Endothelial cell (in vitro differentiated cells): Measurements from ENCODE around the gene C1orf21. TPM values are rescaled to one million over a fixed set of nuclear protein-coding genes. Genes with fewer than 3 reads are reported as not detected.

ENCODE experiments used
- DNase-seq: peaks from one replicate; pipeline ENCODE4 v3.0.0; 2021; ENCODE audit warnings: low spot score
- H3K27ac Mint-ChIP-seq: one replicate; pipeline ENCODE4 v1.8.0; 2021; ENCODE audit warnings: mixed read lengths, inconsistent platforms; ENCODE audit not compliant: unreplicated experiment
- H3K27me3 Mint-ChIP-seq: one replicate; pipeline ENCODE4 v1.8.0; 2021; ENCODE audit warnings: mild to moderate bottlenecking, moderate library complexity, mixed read lengths, inconsistent platforms; ENCODE audit not compliant: unreplicated experiment
- H3K36me3 Mint-ChIP-seq: one replicate; pipeline ENCODE4 v1.8.0; 2021; ENCODE audit warnings: mild to moderate bottlenecking, low read depth, mixed read lengths, inconsistent platforms; ENCODE audit not compliant: unreplicated experiment
- H3K4me1 Mint-ChIP-seq: one replicate; pipeline ENCODE4 v1.8.0; 2021; ENCODE audit warnings: mild to moderate bottlenecking, mixed read lengths, inconsistent platforms; ENCODE audit not compliant: unreplicated experiment
- H3K4me3 Mint-ChIP-seq: one replicate; pipeline ENCODE4 v1.8.0; 2021; ENCODE audit warnings: mild to moderate bottlenecking, mixed read lengths, inconsistent platforms; ENCODE audit not compliant: unreplicated experiment
- H3K9me3 Mint-ChIP-seq: one replicate; pipeline ENCODE4 v1.8.0; 2021; ENCODE audit warnings: mixed read lengths, inconsistent platforms; ENCODE audit not compliant: unreplicated experiment
- total RNA-seq: library from RNA; stranded (reverse); fragmentation: NEBNext Ultra II Directional; extraction: Animal tissue kit (Norgen Biotek cat#: 25700); gene quantifications from one replicate; pipeline ENCODE4 v1.2.1, GENCODE V29; 2021; ENCODE audit not compliant: unreplicated experiment
- TF ChIP-seq, protein P1 (sequence below): fragments of 200-600 bp; sonication (generic); IDR thresholded peaks from one replicate; pipeline ENCODE4 v1.5.0; 2021; ENCODE audit warnings: antibody characterized with exemption; ENCODE audit not compliant: unreplicated experiment

C1orf21 gene
- total RNA-seq, 1 donor from 2014 or later, result 7.5 TPM

DNA sequence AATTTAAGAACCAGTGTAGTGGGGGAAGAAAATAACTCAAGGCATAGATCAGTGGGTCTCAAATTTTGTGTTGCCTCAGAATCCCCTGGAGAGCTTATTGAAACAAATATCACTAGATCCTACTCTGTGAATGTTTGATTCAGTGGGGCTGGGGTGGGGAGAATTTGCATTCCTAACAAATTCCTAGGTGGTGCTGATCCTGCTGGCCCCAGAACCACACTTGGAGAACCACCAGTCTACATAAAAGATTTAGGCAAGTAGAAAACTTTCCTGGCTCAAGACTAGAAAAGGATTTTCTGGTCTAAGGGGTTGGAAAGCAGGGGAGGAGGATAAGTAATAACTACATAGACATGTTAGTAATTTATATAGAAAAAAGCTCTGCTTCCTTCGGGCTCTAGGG is 34.1 kb upstream of the C1orf21 start:
- Mint-ChIP-seq H3K4me3 (no peak overlapping the region), H3K27me3 (peaks cover 1% of the 10 kb centered on the region), H3K4me1 (peaks cover 2% of the 10 kb centered on the region), H3K36me3 (no peaks in the 10 kb centered on the region), H3K27ac (no peak overlapping the region), H3K9me3 (no peaks in the 10 kb centered on the region)
- TF ChIP-seq, protein P1, sequence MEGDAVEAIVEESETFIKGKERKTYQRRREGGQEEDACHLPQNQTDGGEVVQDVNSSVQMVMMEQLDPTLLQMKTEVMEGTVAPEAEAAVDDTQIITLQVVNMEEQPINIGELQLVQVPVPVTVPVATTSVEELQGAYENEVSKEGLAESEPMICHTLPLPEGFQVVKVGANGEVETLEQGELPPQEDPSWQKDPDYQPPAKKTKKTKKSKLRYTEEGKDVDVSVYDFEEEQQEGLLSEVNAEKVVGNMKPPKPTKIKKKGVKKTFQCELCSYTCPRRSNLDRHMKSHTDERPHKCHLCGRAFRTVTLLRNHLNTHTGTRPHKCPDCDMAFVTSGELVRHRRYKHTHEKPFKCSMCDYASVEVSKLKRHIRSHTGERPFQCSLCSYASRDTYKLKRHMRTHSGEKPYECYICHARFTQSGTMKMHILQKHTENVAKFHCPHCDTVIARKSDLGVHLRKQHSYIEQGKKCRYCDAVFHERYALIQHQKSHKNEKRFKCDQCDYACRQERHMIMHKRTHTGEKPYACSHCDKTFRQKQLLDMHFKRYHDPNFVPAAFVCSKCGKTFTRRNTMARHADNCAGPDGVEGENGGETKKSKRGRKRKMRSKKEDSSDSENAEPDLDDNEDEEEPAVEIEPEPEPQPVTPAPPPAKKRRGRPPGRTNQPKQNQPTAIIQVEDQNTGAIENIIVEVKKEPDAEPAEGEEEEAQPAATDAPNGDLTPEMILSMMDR, result no peak
- no peak for DNase-seq

DNA sequence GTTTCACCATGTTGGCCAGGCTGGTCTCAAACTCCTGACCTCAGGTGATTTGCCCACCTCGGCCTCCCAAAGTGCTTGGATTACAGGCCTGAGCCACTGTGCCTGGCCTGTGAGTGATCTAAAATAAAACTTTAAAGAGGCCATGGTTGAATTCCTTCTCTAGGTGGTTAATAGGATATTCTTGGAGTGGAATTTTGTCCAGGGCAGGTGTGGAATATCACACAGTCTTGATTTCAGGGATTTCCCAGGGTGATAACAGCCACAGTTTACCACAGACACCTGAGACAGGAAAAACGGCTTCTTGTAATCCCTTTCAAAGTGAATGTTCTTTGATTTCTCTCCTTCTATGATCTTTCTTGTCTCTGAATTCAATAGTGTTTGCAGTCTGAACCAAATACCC is 32.1 kb upstream of the C1orf21 start:
- Mint-ChIP-seq H3K36me3 (no peaks in the 10 kb centered on the region), H3K27me3 (peaks cover 1% of the 10 kb centered on the region), H3K9me3 (no peaks in the 10 kb centered on the region), H3K4me1 (peaks cover 2% of the 10 kb centered on the region), H3K4me3 (no peak overlapping the region), H3K27ac (no peak overlapping the region)
- TF ChIP-seq, protein P1, result no peak
- no peak for DNase-seq

DNA sequence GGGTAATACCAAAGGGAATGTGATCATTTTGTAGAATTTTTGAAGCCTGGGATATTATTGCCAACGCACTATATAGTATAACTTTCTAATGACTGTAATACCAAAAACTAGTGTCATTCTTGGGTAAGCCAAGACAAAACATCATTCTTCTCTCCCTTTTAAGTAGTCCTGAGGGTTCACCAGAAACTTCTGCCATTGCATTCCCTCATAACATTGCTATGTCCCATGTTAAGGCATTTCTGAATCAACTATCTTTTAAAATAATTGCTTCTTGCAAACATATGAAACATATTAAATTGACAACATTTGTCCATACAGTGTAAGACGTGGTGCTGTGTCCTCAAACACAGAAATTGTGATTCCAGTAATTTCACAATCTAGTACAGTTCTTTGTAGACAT is 29.9 kb upstream of the C1orf21 start:
- TF ChIP-seq, protein P1, result no peak
- no peak overlapping the region for H3K4me3 Mint-ChIP-seq
- no peak overlapping the region for H3K27ac Mint-ChIP-seq
- H3K4me1 Mint-ChIP-seq, result peaks cover 2% of the 10 kb centered on the region
- DNase-seq, result no peak
- peaks cover 1% of the 10 kb centered on the region for H3K27me3 Mint-ChIP-seq
- no peaks in the 10 kb centered on the region for H3K9me3 Mint-ChIP-seq
- H3K36me3 Mint-ChIP-seq, result no peaks in the 10 kb centered on the region

DNA sequence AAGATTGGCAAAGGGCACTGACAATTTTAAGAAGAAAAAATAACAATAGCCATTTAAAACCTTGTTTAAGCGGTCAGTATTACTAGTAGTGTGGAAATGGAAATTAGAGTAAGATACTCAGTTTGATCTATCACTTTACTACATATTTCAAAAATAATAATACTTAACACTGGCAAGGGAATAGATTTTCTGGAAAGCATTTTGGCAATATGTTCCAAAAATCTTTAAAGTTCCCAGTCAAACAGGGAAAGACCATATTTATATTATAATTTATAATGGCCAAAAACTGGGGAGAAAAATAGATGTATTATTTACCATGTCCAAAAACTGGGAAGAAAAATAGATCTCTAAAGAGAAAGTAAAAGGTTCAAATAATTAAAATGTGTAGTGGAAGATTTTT is 28.6 kb upstream of the C1orf21 start:
- H3K4me1 Mint-ChIP-seq, result peaks cover 2% of the 10 kb centered on the region
- H3K9me3 Mint-ChIP-seq, result no peaks in the 10 kb centered on the region

DNA sequence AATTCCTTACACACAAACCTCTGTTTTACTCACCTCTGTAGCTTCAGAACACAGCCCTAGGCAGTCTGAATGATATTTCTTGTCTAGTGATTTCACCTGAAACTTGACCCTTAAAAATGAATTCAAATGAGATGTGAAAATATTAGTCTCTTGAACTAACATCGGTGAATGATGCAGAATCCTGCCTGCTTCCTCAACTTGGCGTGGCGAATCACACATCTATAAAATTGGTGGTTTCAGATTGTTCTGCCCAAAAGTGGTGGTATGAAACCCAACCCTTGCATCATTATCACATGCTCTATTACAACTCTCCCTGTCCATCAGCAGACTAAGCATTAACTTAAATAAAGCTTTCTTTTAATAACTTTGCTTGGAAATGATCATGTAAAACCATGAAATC is 26.9 kb upstream of the C1orf21 start:
- TF ChIP-seq, protein P1, result no peak

More for the DNA sequence above, 28.6 kb upstream of the C1orf21 start:
- no peaks in the 10 kb centered on the region for H3K36me3 Mint-ChIP-seq
- no peak overlapping the region for H3K4me3 Mint-ChIP-seq
- H3K27ac Mint-ChIP-seq, result no peak overlapping the region
- TF ChIP-seq, protein P1, result no peak
- peaks cover 1% of the 10 kb centered on the region for H3K27me3 Mint-ChIP-seq
- no peak for DNase-seq

More for the DNA sequence above, 26.9 kb upstream of the C1orf21 start:
- peaks cover 2% of the 10 kb centered on the region for H3K4me1 Mint-ChIP-seq
- no peaks in the 10 kb centered on the region for H3K9me3 Mint-ChIP-seq
- DNase-seq, result no peak
- H3K27ac Mint-ChIP-seq, result no peak overlapping the region
- H3K4me3 Mint-ChIP-seq, result no peak overlapping the region
- peaks cover under 1% of the 10 kb centered on the region for H3K27me3 Mint-ChIP-seq
- H3K36me3 Mint-ChIP-seq, result no peaks in the 10 kb centered on the region
